Testis (tissue), 3 donors: ENCODE data around the gene DNER. TPM values are rescaled to one million over a fixed set of nuclear protein-coding genes. Genes with fewer than 3 reads are reported as not detected.
"Not testable (repeated sequence)": the region's sequence is repeated elsewhere in the genome, so short reads cannot be mapped to it uniquely, and the experiment has no call there.

Experiments used
- DNase-seq: peaks from one replicate; pipeline ENCODE4 v3.0.0-alpha.2; 2019
- H3K27ac ChIP-seq, 2 donors: fragments of 200-600 bp; sonication (generic); one replicate each; pipeline ENCODE4 v1.5.1; 2019
- H3K27me3 ChIP-seq: fragments of 200-600 bp; sonication (generic); one replicate; pipeline ENCODE4 v1.5.1; 2019
- H3K36me3 ChIP-seq: fragments of 200-600 bp; sonication (generic); one replicate; pipeline ENCODE4 v1.5.1; 2017; ENCODE audit warnings: low read depth; ENCODE audit errors: missing control alignments
- H3K4me1 ChIP-seq: fragments of 200-600 bp; sonication (generic); one replicate; pipeline ENCODE4 v1.5.1; 2019
- H3K4me3 ChIP-seq, 2 donors: fragments of 200-600 bp; sonication (generic); one replicate each; pipeline ENCODE4 v1.5.1; 2017 to 2019
- H3K9me3 ChIP-seq: fragments of 200-600 bp; sonication (generic); one replicate; pipeline ENCODE4 v1.5.1; 2017
- CTCF ChIP-seq, 3 experiments: fragments of 450-650 bp in 2 of 3; fragments of 200-600 bp in 1 of 3; sonication (generic) in 1 of 3; IDR thresholded peaks; one replicate each; pipeline ENCODE4 v1.5.1; 2016 to 2019; ENCODE audit warnings: antibody characterized with exemption in 3 of 3, mild to moderate bottlenecking in 2 of 3, moderate library complexity in 1 of 3
- POLR2A ChIP-seq: fragments of 450-650 bp; IDR thresholded peaks from one replicate; pipeline ENCODE4 v1.6.1; 2017; ENCODE audit warnings: antibody characterized with exemption, mild to moderate bottlenecking, moderate library complexity
- WGBS, 2 donors: methylation state at CpG; one replicate each; pipeline ENCODE4 v1.1.5; 2018; 5-methylcytosine and 5-hydroxymethylcytosine counted together
- intact Hi-C: fragments of 100-400 bp; cut with DNase I; formaldehyde crosslinking; loops from one replicate; pipeline ENCODE4 v1.15.1; 2023; ENCODE audit warnings: low total_unique reads
- polyA plus RNA-seq: library from polyadenylated mRNA; stranded (reverse); fragments of 350-450 nt; fragmentation: Illumina TruSeq; extraction: RNeasy Lipid Tissue Mini Kit (QIAGEN cat#74804); gene quantifications from one replicate; pipeline ENCODE4 v1.2.3, GENCODE V29; 2014; ENCODE audit warnings: low read depth, low replicate concordance; ENCODE audit not compliant: insufficient read depth
- total RNA-seq, 2 donors: library from RNA; depleted of rRNA; stranded (reverse); fragments of >200 nt; gene quantifications; one replicate each; pipeline ENCODE4 v1.2.3, GENCODE V29; 2016

DNER gene
- total and polyA plus RNA-seq, 3 donors from 2014 or later: 2.0 to 4.8 (median 2.9) TPM

GRCh38 chr2:229701062-229701461, 13.3 kb downstream of the DNER start:
- TF ChIP-seq CTCF (IDR thresholded peaks at IDR 0.05): no peak
- no peak for TF ChIP-seq POLR2A
- Histone ChIP-seq H3K27me3 (no peaks in the 10 kb centered on the region), H3K9me3 (no peaks in the 10 kb centered on the region), H3K27ac (no peak overlapping the region), H3K4me3 (no peak overlapping the region), H3K4me1 (no peaks in the 10 kb centered on the region), H3K36me3 (no peaks in the 10 kb centered on the region)
- WGBS, 2 donors: 87 to 91% methylated on average over 2 of the region's 2 CpGs
- no peak for DNase-seq
- intact Hi-C loops: no loop called here

DNA sequence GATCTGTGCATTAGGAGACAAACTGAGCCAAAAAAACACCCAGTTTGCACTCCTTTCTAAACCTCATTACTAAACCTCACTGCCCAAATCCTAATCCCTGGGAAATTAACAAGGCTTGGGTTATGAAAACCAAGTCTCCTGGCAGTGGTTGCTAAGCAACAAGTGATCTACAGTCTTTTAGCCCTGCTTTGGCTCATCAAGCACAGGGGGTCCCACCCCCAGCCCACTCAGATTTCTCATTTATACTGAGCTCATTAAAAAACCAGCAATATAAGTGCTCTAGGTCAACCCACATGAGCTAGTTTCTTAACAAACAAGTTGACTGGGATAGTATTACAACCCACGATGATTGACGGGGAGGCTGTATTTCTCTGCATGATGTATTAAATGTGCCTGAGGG, 18.4 kb downstream of the DNER start:
- Histone ChIP-seq H3K36me3 (no peaks in the 10 kb centered on the region), H3K4me3 (no peak overlapping the region), H3K27ac (no peak overlapping the region), H3K27me3 (no peaks in the 10 kb centered on the region), H3K9me3 (no peaks in the 10 kb centered on the region), H3K4me1 (no peaks in the 10 kb centered on the region)
- TF ChIP-seq POLR2A (no peak), CTCF (IDR thresholded peaks at IDR 0.05) (no peak)
- WGBS, 2 donors: 91 to 94% methylated on average over 2 of the region's 2 CpGs
- intact Hi-C loops: no loop called here
- no peak for DNase-seq

DNA sequence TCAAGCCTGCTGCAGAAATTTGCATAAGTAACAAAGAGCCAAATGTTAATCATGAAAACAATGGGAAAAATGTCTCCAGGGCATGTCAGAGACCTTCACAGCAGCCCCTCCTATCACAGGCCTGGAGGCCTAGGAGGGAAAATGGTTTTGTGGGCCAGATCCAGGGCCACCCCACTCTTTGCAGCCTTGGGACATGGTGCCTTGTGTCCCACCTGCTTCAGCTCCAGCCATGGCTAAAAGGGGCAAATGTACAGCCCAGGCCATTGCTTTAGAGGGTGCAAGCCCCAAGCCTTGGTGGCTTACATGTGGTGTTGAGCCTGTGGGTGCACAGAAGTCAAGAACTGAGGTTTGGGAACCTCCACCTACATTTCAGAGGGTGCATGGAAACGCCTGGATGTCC, 20.5 kb downstream of the DNER start:
- H3K27me3 ChIP-seq, H3K27ac ChIP-seq, H3K36me3 ChIP-seq, intact Hi-C loops, H3K4me3 ChIP-seq, H3K4me1 ChIP-seq, H3K9me3 ChIP-seq, DNase-seq: not testable (repeated sequence)
- 64% methylated on average over 1 of the region's 1 CpG; no CpG with 5 or more reads in 1 of the 2 donors for WGBS, 2 donors

DNA sequence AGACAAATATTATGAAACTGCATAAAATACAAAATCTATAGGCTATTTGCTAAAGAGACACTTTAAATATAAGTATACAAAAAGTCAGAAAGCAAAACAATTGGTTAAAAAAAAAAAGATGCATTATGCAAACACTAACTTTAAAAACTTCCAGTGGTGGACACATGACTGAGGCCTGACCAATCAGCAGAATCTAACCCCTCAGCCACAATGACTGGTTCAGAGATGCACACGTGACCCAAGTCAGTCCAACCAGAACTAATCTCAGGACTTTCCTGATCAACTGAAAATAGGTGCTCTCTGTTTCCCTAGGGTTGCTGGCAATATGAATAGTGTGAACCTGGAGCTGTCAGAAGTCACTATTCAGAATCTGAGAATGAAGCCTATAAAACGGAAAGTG, 22.7 kb downstream of the DNER start:
- intact Hi-C loops: no loop called here
- Histone ChIP-seq H3K36me3 (no peaks in the 10 kb centered on the region), H3K9me3 (no peaks in the 10 kb centered on the region), H3K4me1 (no peaks in the 10 kb centered on the region), H3K4me3 (no peak overlapping the region), H3K27ac (no peak overlapping the region), H3K27me3 (no peaks in the 10 kb centered on the region)
- WGBS, 2 donors: 72 to 77% methylated on average over 2 of the region's 2 CpGs
- no peak for DNase-seq
- no peak for TF ChIP-seq CTCF (IDR thresholded peaks at IDR 0.05)
- TF ChIP-seq POLR2A: no peak

DNA sequence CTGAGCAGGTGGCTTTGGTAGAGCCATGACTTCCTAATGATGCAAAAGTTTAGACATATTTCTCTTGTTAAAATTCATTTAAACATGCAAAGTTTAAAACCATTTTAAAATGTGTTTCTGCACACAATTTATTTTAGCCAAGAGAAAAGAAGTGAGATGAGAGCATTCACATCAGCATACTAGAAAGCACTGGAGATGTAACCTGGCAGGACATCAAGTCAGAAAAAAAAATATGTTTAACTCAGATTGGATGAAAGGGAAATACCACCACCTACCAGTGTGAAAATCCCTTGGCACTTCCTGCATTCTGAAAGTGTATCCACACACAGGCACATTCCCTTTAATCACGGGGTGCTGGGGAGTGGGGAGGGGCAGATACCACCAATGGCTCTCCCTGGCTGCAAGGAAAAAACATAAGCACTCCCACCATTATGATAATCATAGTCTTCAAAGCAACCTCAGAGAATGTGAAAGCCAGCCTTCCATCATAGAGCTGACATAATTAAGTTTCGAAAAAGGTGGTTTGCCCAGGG, 25.0 kb downstream of the DNER start:
- Histone ChIP-seq H3K27ac (no peak overlapping the region), H3K9me3 (no peaks in the 10 kb centered on the region), H3K27me3 (no peaks in the 10 kb centered on the region), H3K4me1 (no peaks in the 10 kb centered on the region), H3K4me3 (no peak overlapping the region), H3K36me3 (no peaks in the 10 kb centered on the region)
- no peak for TF ChIP-seq CTCF (IDR thresholded peaks at IDR 0.05)
- TF ChIP-seq POLR2A: no peak
- no peak for DNase-seq
- 50 to 69% methylated on average over 2 of the region's 2 CpGs for WGBS, 2 donors
- intact Hi-C loops: no loop called here
